ENCODE data around the gene NIPSNAP3A.

Gene NIPSNAP3A

GRCh38 chr9:104746798-104747197, 685 bp upstream of the NIPSNAP3A start:
- Histone ChIP-seq H3K36me3 (ENCODE audit: control insufficient read depth, low read length) (peaks cover 16% of the 10 kb centered on the region), H3K4me1 (ENCODE audit: control insufficient read depth, low read length) (peaks cover 46% of the 10 kb centered on the region), H3K9me2 (replicated peaks; ENCODE audit: control insufficient read depth, low read length) (no peaks in the 10 kb centered on the region), H3F3A (ENCODE audit: control insufficient read depth, insufficient read depth) (peaks cover 9% of the 10 kb centered on the region), H3K4me3 (ENCODE audit: low read length) (peak overlapping the region; percentile 85), H3K79me2 (ENCODE audit: control insufficient read depth, low read length) (peaks cover 27% of the 10 kb centered on the region), H3K9me3 (ENCODE audit: control insufficient read depth, insufficient read depth, low read length) (no peaks in the 10 kb centered on the region), H4K20me1 (ENCODE audit: control insufficient read depth, insufficient read depth, low read depth, low read length) (no peaks in the 10 kb centered on the region), H3K27ac (ENCODE audit: low read depth, low read length) (peak overlapping the region; percentile 81), H3K27me3 (ENCODE audit: control insufficient read depth, low read length) (no peaks in the 10 kb centered on the region), H3K4me2 (ENCODE audit: low read length) (peak overlapping the region; percentile 88)
- TF ChIP-seq EZH2phosphoT487 (IDR thresholded peaks at IDR 0.05; ENCODE audit: borderline replicate concordance, low read length) (no peak), CTCF (IDR thresholded peaks at IDR 0.05; ENCODE audit: low read depth, low read length, poor library complexity, severe bottlenecking) (no peak)

- H3K9me2 ChIP-seq (replicated peaks; ENCODE audit: control insufficient read depth, low read length): no peaks in the 10 kb centered on the region
- H3K27me3 ChIP-seq (ENCODE audit: control insufficient read depth, low read length): no peaks in the 10 kb centered on the region
- peak overlapping the region; percentile 81 for H3K27ac ChIP-seq (ENCODE audit: low read depth, low read length)
- no peaks in the 10 kb centered on the region for H4K20me1 ChIP-seq (ENCODE audit: control insufficient read depth, insufficient read depth, low read depth, low read length)
- no peaks in the 10 kb centered on the region for H3K9me3 ChIP-seq (ENCODE audit: control insufficient read depth, insufficient read depth, low read length)
- peaks cover 27% of the 10 kb centered on the region for H3K79me2 ChIP-seq (ENCODE audit: control insufficient read depth, low read length)
- peaks cover 9% of the 10 kb centered on the region for H3F3A ChIP-seq (ENCODE audit: control insufficient read depth, insufficient read depth)
- no peak for TF ChIP-seq EZH2phosphoT487 (IDR thresholded peaks at IDR 0.05; ENCODE audit: borderline replicate concordance, low read length)
- no peak for TF ChIP-seq CTCF (IDR thresholded peaks at IDR 0.05; ENCODE audit: low read depth, low read length, poor library complexity, severe bottlenecking)
- peak overlapping the region; percentile 85 for H3K4me3 ChIP-seq (ENCODE audit: low read length)
- peaks cover 46% of the 10 kb centered on the region for H3K4me1 ChIP-seq (ENCODE audit: control insufficient read depth, low read length)
- peaks cover 21% of the 10 kb centered on the region for H3K36me3 ChIP-seq (ENCODE audit: control insufficient read depth, low read length)
- H3K4me2 ChIP-seq (ENCODE audit: low read length): peak overlapping the region; percentile 88
Observed at GRCh38 chr9:104747245-104747564, 278 bp upstream of the NIPSNAP3A start.

GRCh38 chr9:104748359-104749031, 1.0 kb downstream of the NIPSNAP3A start:
- no peaks in the 10 kb centered on the region for H4K20me1 ChIP-seq (ENCODE audit: control insufficient read depth, insufficient read depth, low read depth, low read length)
- peak overlapping the region; percentile 85 for H3K4me3 ChIP-seq (ENCODE audit: low read length)
- peaks cover 11% of the 10 kb centered on the region for H3F3A ChIP-seq (ENCODE audit: control insufficient read depth, insufficient read depth)
- no peak for TF ChIP-seq EZH2phosphoT487 (IDR thresholded peaks at IDR 0.05; ENCODE audit: borderline replicate concordance, low read length)
- TF ChIP-seq CTCF (IDR thresholded peaks at IDR 0.05; ENCODE audit: low read depth, low read length, poor library complexity, severe bottlenecking): no peak
- H3K4me2 ChIP-seq (ENCODE audit: low read length): peak overlapping the region; percentile 88
- H3K9me3 ChIP-seq (ENCODE audit: control insufficient read depth, insufficient read depth, low read length): no peaks in the 10 kb centered on the region
- no peaks in the 10 kb centered on the region for H3K27me3 ChIP-seq (ENCODE audit: control insufficient read depth, low read length)
- H3K36me3 ChIP-seq (ENCODE audit: control insufficient read depth, low read length): peaks cover 29% of the 10 kb centered on the region
- H3K4me1 ChIP-seq (ENCODE audit: control insufficient read depth, low read length): peaks cover 40% of the 10 kb centered on the region
- H3K9me2 ChIP-seq (replicated peaks; ENCODE audit: control insufficient read depth, low read length): no peaks in the 10 kb centered on the region
- peak overlapping the region; percentile 81 for H3K27ac ChIP-seq (ENCODE audit: low read depth, low read length)
- peaks cover 27% of the 10 kb centered on the region for H3K79me2 ChIP-seq (ENCODE audit: control insufficient read depth, low read length)
